Measurements from ENCODE around the gene TAOK3. TPM values are rescaled to one million over a fixed set of nuclear protein-coding genes. Genes with fewer than 3 reads are reported as not detected.
A peak's percentile ranks its signal among the peaks of the same experiment; 100 is the strongest.
"Not testable (repeated sequence)": the region's sequence is repeated elsewhere in the genome, so short reads cannot be mapped to it uniquely, and the experiment has no call there.

Gene TAOK3
- polyA plus RNA-seq, 3 donors from 2014 or later: 62.1 to 162 (median 75.4) TPM

GRCh38 chr12:118288174-118288573 is 84.5 kb downstream of the TAOK3 start:
- H3K27me3 Mint-ChIP-seq (ENCODE audit: low read depth in 3 of 3): peaks cover 0 to 4% (median 0%) of the 10 kb centered on the region in 3 donors
- peaks cover 39 to 61% of the 10 kb centered on the region in 2 donors for H3K4me1 Mint-ChIP-seq
- no peak for DNase-seq
- H3K27ac Mint-ChIP-seq: peak overlapping the region in 2 of 6 donors; percentile 12 to 25
- no peak overlapping the region for H3K4me3 Mint-ChIP-seq
- H3K9me3 Mint-ChIP-seq: no peaks in the 10 kb centered on the region
- H3K36me3 Mint-ChIP-seq: peaks cover 0 to 3% (median 0%) of the 10 kb centered on the region in 3 donors

DNA sequence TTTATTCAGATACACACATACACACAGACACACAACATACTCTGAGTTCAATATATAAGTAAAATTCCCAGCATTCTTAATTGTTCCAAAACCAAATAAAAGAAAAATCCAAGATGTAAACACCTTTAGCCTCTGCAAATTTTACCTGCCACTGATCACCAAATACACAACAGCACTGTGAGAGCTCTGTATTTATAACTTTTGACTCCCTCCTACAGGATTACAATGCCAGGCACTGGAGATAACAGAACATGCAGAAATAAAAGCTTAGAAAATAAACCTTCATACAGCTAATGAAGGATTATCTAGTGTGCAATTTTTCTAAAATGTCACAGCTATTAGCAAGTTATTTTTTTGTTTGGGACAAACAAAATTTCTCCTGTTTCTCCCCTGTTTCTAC is 85.0 kb downstream of the TAOK3 start:
- H3K4me1 Mint-ChIP-seq: peaks cover 41 to 62% of the 10 kb centered on the region in 2 donors
- H3K4me3 Mint-ChIP-seq: no peak overlapping the region
- no peaks in the 10 kb centered on the region for H3K9me3 Mint-ChIP-seq
- DNase-seq: no peak
- peak overlapping the region in 3 of 6 donors; percentile 16 to 73 (median 28) for H3K27ac Mint-ChIP-seq
- peaks cover 0 to 4% (median 0%) of the 10 kb centered on the region in 3 donors for H3K27me3 Mint-ChIP-seq (ENCODE audit: low read depth in 3 of 3)
- peaks cover 0 to 3% (median 0%) of the 10 kb centered on the region in 3 donors for H3K36me3 Mint-ChIP-seq

GRCh38 chr12:118282767-118283166 is 89.9 kb downstream of the TAOK3 start:
- H3K9me3 Mint-ChIP-seq: no peaks in the 10 kb centered on the region
- H3K4me1 Mint-ChIP-seq: peaks cover 35 to 70% of the 10 kb centered on the region in 2 donors
- H3K4me3 Mint-ChIP-seq: no peak overlapping the region
- no peak for DNase-seq
- peak overlapping the region in 4 of 6 donors; percentile 9 to 57 (median 24) for H3K27ac Mint-ChIP-seq
- H3K27me3 Mint-ChIP-seq (ENCODE audit: low read depth in 3 of 3): peaks cover 0 to 5% (median 0%) of the 10 kb centered on the region in 3 donors
- peaks cover 4 to 15% (median 14%) of the 10 kb centered on the region in 3 donors for H3K36me3 Mint-ChIP-seq

DNA sequence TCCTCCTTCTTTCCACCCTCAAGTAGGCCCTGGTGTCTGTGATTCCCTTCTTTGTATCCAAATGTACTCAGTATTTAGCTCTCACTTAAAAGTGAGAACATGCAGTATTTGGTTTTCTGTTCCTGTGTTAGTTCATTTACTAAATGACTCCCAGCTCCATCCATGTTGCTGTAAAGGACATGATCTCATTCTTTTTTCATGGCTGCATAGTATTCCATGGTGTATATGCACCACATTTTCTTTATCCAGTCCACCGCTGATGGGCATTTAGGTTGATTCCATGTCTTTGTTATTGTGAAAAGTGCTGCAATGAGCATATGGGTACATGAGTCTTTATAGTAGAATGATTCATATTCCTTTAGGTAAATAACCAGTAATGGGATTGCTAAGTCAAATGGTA is 94.4 kb downstream of the TAOK3 start:
- H3K4me3 Mint-ChIP-seq; H3K27me3 Mint-ChIP-seq (ENCODE audit: low read depth in 3 of 3); H3K9me3 Mint-ChIP-seq; DNase-seq: not testable (repeated sequence)
- peaks cover 33 to 72% of the 10 kb centered on the region in 2 donors for H3K4me1 Mint-ChIP-seq
- H3K36me3 Mint-ChIP-seq: peaks cover 4 to 15% (median 14%) of the 10 kb centered on the region in 3 donors
- peak overlapping the region in 3 of 6 donors; percentile 39 to 81 (median 42) for H3K27ac Mint-ChIP-seq

- Mint-ChIP-seq H3K4me3 (peak overlapping the region; percentile 61 to 87 (median 74)), H3K27me3 (ENCODE audit: low read depth in 3 of 3) (peaks cover 0 to 2% (median 0%) of the 10 kb centered on the region in 3 donors), H3K4me1 (peaks cover 35 to 73% of the 10 kb centered on the region in 2 donors), H3K27ac (peak overlapping the region; percentile 64 to 90 (median 87)), H3K36me3 (peaks cover under 1 to 7% (median 2%) of the 10 kb centered on the region in 3 donors), H3K9me3 (no peaks in the 10 kb centered on the region)
- DNase-seq: no peak
These were observed 98.6 kb downstream of the TAOK3 start for GRCh38 chr12:118274066-118274465.

DNA sequence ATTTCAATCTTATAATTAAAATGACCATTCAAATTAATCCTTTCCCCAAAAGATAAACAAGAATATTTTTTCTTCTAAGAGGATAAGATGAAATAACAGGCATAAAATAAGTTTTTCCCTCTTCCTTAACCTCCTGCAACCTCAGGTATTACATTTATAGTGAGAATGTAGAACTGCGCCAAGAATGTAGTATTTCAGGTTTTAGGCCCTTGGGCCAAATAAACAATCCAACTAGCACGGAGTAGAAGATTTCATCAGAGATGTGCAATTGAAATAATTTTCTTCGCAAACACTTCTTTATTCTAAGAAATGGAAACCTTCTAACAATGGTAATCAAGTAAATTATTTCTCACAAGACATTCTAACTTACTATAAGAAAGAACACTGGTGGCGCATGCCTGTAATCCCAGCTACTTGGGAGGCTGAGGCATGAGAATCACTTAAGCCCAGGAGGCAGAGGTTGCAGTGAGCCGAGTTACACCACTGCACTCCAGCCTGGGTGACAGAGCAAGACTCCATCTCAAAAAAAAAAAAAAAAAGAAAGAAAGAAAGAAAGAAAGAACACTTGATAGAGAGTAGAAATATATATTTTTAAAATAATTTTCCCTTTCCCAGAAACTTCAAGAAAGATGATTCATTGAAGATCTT is 100.8 kb downstream of the TAOK3 start:
- DNase-seq: no peak
- peaks cover 35 to 72% of the 10 kb centered on the region in 2 donors for H3K4me1 Mint-ChIP-seq
- H3K36me3 Mint-ChIP-seq: no peaks in the 10 kb centered on the region
- H3K27me3 Mint-ChIP-seq (ENCODE audit: low read depth in 3 of 3): peaks cover 0 to 1% (median 0%) of the 10 kb centered on the region in 3 donors
- no peaks in the 10 kb centered on the region for H3K9me3 Mint-ChIP-seq
- H3K27ac Mint-ChIP-seq: peak overlapping the region in 2 of 6 donors; percentile 21 to 36
- no peak overlapping the region for H3K4me3 Mint-ChIP-seq

DNA sequence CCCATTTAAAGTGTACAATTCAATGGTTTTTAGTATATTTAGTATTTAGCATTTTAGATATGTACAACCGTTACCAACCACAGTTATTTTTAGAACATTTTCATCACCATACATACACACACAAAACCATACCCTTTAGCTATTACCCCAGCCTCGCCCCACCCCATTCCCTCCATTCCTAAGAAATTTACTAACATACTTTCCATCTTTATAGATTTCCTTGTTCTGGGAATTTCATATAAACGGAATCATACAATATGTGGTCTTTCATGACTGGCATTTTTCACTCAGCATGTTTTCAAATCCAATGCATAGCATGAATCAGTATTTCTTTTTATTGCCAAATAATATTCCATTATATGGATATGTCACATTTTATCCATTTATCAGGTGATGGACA is 101.5 kb downstream of the TAOK3 start:
- Mint-ChIP-seq H3K36me3 (no peaks in the 10 kb centered on the region), H3K27me3 (ENCODE audit: low read depth in 3 of 3) (peaks cover 0 to 1% (median 0%) of the 10 kb centered on the region in 3 donors), H3K4me1 (peaks cover 34 to 68% of the 10 kb centered on the region in 2 donors), H3K9me3 (no peaks in the 10 kb centered on the region), H3K27ac (peak overlapping the region in 1 of 6 donors; percentile 22), H3K4me3 (no peak overlapping the region)
- DNase-seq: no peak

DNA sequence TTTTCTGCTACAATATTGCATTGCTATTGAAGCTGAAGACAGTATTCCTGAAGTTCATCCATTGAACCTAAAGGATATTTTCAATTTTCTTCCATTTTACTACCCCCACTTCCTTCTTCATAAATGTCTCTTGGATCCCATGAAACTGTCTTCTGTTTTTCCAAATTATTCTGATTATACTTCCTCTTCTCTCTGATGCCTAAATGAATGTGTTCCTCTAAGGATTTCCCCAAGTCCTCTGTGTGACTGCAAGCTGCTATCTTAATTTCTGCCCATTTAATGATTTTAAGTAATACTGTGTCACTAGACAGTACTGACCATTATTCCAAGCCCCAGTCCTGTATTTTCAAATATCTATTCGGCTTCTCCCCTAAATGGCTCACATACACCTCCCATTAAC is 102.9 kb downstream of the TAOK3 start:
- Mint-ChIP-seq H3K4me3 (no peak overlapping the region), H3K27ac (peak overlapping the region in 4 of 6 donors; percentile 3 to 19 (median 11)), H3K36me3 (no peaks in the 10 kb centered on the region), H3K4me1 (peaks cover 25 to 55% of the 10 kb centered on the region in 2 donors), H3K27me3 (ENCODE audit: low read depth in 3 of 3) (peaks cover 0 to 3% (median 0%) of the 10 kb centered on the region in 3 donors), H3K9me3 (no peaks in the 10 kb centered on the region)
- DNase-seq: no peak

GRCh38 chr12:118259079-118259478 is 113.6 kb downstream of the TAOK3 start:
- no peaks in the 10 kb centered on the region for H3K27me3 Mint-ChIP-seq (ENCODE audit: low read depth in 3 of 3)
- H3K4me3 Mint-ChIP-seq: no peak overlapping the region
- H3K9me3 Mint-ChIP-seq: no peaks in the 10 kb centered on the region
- DNase-seq: no peak
- H3K4me1 Mint-ChIP-seq: peaks cover 16 to 67% of the 10 kb centered on the region in 2 donors
- peak overlapping the region in 2 of 6 donors; percentile 73 to 77 for H3K27ac Mint-ChIP-seq
- peaks cover 16 to 28% (median 21%) of the 10 kb centered on the region in 3 donors for H3K36me3 Mint-ChIP-seq

GRCh38 chr12:118256352-118256751 is 116.4 kb downstream of the TAOK3 start:
- no peak overlapping the region for H3K4me3 Mint-ChIP-seq
- no peaks in the 10 kb centered on the region for H3K27me3 Mint-ChIP-seq (ENCODE audit: low read depth in 3 of 3)
- DNase-seq: no peak
- peaks cover 13 to 53% of the 10 kb centered on the region in 2 donors for H3K4me1 Mint-ChIP-seq
- H3K36me3 Mint-ChIP-seq: peaks cover 13 to 27% (median 22%) of the 10 kb centered on the region in 3 donors
- H3K9me3 Mint-ChIP-seq: no peaks in the 10 kb centered on the region
- no peak overlapping the region for H3K27ac Mint-ChIP-seq

DNA sequence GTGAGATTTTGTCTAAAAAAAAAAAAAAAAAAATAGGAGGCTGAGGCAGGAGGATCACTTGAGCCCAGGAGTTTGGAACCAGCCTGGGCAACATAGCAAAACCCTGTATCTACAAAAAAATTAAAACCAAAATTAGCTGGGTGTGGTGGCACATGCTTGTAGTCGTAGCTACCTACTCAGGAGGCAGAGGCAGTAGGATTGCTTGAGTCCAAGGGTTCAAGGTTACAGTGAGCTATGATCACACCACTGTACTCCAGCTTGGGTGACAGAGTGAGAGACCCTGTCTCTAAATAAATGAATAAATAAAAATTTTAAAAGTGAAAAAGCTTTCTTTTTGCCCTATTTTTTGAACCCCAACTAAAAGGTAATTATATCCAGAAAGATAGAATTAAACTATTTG is 123.2 kb downstream of the TAOK3 start:
- Mint-ChIP-seq H3K4me1 (peaks cover 3 to 14% of the 10 kb centered on the region in 2 donors), H3K4me3 (no peak overlapping the region), H3K27ac (no peak overlapping the region), H3K36me3 (peaks cover 5 to 12% (median 5%) of the 10 kb centered on the region in 3 donors), H3K27me3 (ENCODE audit: low read depth in 3 of 3) (no peaks in the 10 kb centered on the region), H3K9me3 (no peaks in the 10 kb centered on the region)
- DNase-seq: no peak

GRCh38 chr12:118245886-118246285 is 126.8 kb downstream of the TAOK3 start:
- not testable (repeated sequence) for H3K4me3 Mint-ChIP-seq, H3K9me3 Mint-ChIP-seq, H3K36me3 Mint-ChIP-seq

GRCh38 chr12:118238888-118239287 is 133.8 kb downstream of the TAOK3 start:
- Mint-ChIP-seq H3K36me3 (peaks cover 4 to 17% (median 4%) of the 10 kb centered on the region in 3 donors), H3K4me1 (peaks cover 7 to 26% of the 10 kb centered on the region in 2 donors), H3K27me3 (ENCODE audit: low read depth in 3 of 3) (no peaks in the 10 kb centered on the region), H3K27ac (peak overlapping the region in 4 of 6 donors; percentile 24 to 79 (median 36)), H3K9me3 (no peaks in the 10 kb centered on the region), H3K4me3 (no peak overlapping the region)
- no peak for DNase-seq

More at GRCh38 chr12:118245886-118246285, 126.8 kb downstream of the TAOK3 start:
- not testable (repeated sequence) for H3K27me3 Mint-ChIP-seq (ENCODE audit: low read depth in 3 of 3); H3K27ac Mint-ChIP-seq; DNase-seq
- peaks cover 3 to 11% of the 10 kb centered on the region in 2 donors for H3K4me1 Mint-ChIP-seq

DNA sequence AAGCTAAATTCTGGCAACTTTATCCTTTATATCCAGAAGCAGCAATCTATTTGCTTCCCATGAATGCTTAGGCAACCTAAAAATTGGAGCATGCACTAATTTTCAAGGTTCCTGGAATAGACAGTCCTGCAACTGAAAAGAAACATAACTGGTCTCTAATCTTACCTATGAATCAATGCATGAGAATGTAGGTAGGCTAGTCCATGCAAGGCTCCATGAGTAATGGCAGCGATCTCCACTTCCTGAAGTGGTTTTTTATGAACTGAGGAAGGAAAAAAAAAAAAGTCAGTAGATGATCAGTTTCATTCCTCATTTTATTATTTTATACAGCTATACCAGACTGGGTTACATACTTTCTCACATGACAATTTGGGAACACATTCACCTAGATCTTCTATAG is 134.8 kb downstream of the TAOK3 start:
- Mint-ChIP-seq H3K27me3 (ENCODE audit: low read depth in 3 of 3) (no peaks in the 10 kb centered on the region), H3K9me3 (no peaks in the 10 kb centered on the region), H3K4me3 (no peak overlapping the region), H3K4me1 (peaks cover 7 to 26% of the 10 kb centered on the region in 2 donors), H3K27ac (peak overlapping the region; percentile 20 to 79 (median 74)), H3K36me3 (peaks cover 8 to 22% (median 9%) of the 10 kb centered on the region in 3 donors)
- no peak for DNase-seq

Data from immature natural killer cell (primary cell).